ENCODE data around the gene BPIFB3. TPM values are rescaled to one million over a fixed set of nuclear protein-coding genes. Genes with fewer than 3 reads are reported as not detected.
"Not testable (repeated sequence)": the region's sequence is repeated elsewhere in the genome, so short reads cannot be mapped to it uniquely, and the experiment has no call there.

BPIFB3 gene
- total RNA-seq, 1 experiment from 2014 or later = not detected

- no peaks in the 10 kb centered on the region for H3K9me3 ChIP-seq (ENCODE audit: low read length)
- no peak overlapping the region for H3K9ac ChIP-seq (ENCODE audit: low read length)
- H3K4me3 ChIP-seq (ENCODE audit: low read length) = no peak overlapping the region
- H3K27me3 ChIP-seq (ENCODE audit: low read length) = no peaks in the 10 kb centered on the region
- DNase-seq = peak; percentile 47
- H3K79me2 ChIP-seq (ENCODE audit: low read length) = no peaks in the 10 kb centered on the region
- no peaks in the 10 kb centered on the region for H3K9me2 ChIP-seq (replicated peaks; ENCODE audit: insufficient read depth, low read length)
- no peak overlapping the region for H2AFZ ChIP-seq (ENCODE audit: low read length)
- no peaks in the 10 kb centered on the region; the same call in 1 of the 2 replicates for H4K20me1 ChIP-seq (ENCODE audit: insufficient read depth, low read depth, low read length)
- H3K27ac ChIP-seq (ENCODE audit: low read length) = no peak overlapping the region
- H3K36me3 ChIP-seq (ENCODE audit: insufficient read depth, low read length) = no peaks in the 10 kb centered on the region
- H3K4me1 ChIP-seq (ENCODE audit: low read length) = no peaks in the 10 kb centered on the region
- no peak overlapping the region for H3K4me2 ChIP-seq (ENCODE audit: low read depth, low read length, poor library complexity, severe bottlenecking)
Measured at GRCh38 chr20:33099843-33100538, 46.3 kb downstream of the BPIFB3 start.

DNA sequence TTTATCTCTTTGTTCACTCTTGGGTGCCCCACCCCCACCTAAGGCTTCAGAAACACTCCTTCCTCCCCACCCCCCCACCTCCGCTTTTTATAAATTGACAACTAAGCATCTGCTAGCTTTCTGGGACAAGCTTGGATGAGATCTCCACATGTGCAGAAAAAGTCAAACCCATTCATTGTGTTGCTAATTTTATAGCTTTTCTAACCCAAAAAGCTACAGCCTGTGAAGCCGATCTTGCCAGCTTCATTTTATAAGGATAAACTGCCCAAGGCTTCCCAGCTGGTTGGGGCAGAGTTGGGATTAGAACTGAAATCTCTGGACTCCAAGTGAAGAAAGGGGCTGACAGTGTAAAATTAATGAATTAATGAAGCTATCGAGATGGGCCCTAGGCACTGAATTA lies 49.9 kb downstream of the BPIFB3 start:
- Histone ChIP-seq H3K4me1 (ENCODE audit: low read length) (no peaks in the 10 kb centered on the region), H4K20me1 (ENCODE audit: insufficient read depth, low read depth, low read length) (no peaks in the 10 kb centered on the region), H3K27me3 (ENCODE audit: low read length) (no peaks in the 10 kb centered on the region), H3K9ac (ENCODE audit: low read length) (no peak overlapping the region), H3K4me2 (ENCODE audit: low read depth, low read length, poor library complexity, severe bottlenecking) (no peak overlapping the region), H3K79me2 (ENCODE audit: low read length) (no peaks in the 10 kb centered on the region), H3K9me2 (replicated peaks; ENCODE audit: insufficient read depth, low read length) (no peaks in the 10 kb centered on the region), H3K9me3 (ENCODE audit: low read length) (no peaks in the 10 kb centered on the region), H2AFZ (ENCODE audit: low read length) (no peak overlapping the region), H3K4me3 (ENCODE audit: low read length) (no peak overlapping the region), H3K27ac (ENCODE audit: low read length) (no peak overlapping the region), H3K36me3 (ENCODE audit: insufficient read depth, low read length) (no peaks in the 10 kb centered on the region)
- DNase-seq = no peak

DNA sequence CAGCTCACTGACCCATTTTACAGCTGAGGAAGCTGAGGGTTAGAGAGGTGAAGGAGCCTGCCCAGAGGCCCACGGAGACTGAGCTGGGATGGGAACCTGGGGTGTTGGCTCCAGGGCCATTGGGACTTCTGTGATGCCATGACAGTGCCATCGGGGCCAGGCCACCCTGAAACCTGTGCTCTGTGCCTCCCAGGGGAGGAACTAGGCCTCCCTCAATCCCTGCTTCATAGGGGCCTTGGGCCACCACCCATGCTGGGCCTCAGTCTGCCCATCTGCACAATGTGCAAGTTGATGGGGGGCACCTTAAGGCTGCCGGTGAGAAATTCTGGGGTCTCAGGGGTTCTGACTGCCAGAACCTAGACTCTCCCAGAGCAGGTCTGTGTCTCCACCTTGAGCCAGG lies 50.6 kb downstream of the BPIFB3 start:
- no peaks in the 10 kb centered on the region for H3K27me3 ChIP-seq (ENCODE audit: low read length)

DNA sequence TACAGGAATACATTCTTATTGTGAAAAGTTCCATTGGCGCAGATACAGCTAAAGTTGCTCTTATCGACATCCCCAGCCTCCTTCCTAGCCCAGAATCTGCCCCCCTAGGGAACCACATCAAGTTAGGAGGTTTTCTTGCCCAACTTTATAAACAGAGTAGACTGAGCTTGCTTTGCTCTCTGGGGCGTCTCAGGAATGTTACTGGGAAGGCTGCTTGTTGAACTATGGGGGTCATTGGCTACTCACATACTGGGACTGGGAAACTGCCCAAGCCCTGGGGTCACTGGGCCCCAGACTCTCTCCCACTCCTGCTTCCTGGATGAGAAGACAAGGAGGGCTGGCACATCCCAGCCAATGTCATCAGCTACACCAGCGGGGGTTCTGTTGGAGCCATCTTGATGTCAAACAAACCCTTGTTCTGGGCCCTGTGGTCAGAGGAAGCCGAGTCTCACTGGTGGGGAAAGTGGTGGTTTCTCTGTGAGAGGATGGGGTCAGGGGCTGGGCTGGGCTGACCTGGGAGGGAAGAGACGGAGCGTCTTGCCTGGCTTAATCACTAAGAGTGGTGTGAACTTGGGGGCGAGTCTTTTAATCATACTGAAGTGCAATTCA lies 51.7 kb downstream of the BPIFB3 start:
- Histone ChIP-seq H4K20me1 (ENCODE audit: insufficient read depth, low read depth, low read length) (no peaks in the 10 kb centered on the region), H3K9me3 (ENCODE audit: low read length) (no peaks in the 10 kb centered on the region), H3K36me3 (ENCODE audit: insufficient read depth, low read length) (no peaks in the 10 kb centered on the region), H3K4me1 (ENCODE audit: low read length) (no peaks in the 10 kb centered on the region), H2AFZ (ENCODE audit: low read length) (no peak overlapping the region), H3K27ac (ENCODE audit: low read length) (no peak overlapping the region), H3K9me2 (replicated peaks; ENCODE audit: insufficient read depth, low read length) (no peaks in the 10 kb centered on the region), H3K27me3 (ENCODE audit: low read length) (no peaks in the 10 kb centered on the region), H3K9ac (ENCODE audit: low read length) (no peak overlapping the region), H3K79me2 (ENCODE audit: low read length) (no peaks in the 10 kb centered on the region), H3K4me2 (ENCODE audit: low read depth, low read length, poor library complexity, severe bottlenecking) (no peak overlapping the region), H3K4me3 (ENCODE audit: low read length) (no peak overlapping the region)
- DNase-seq = no peak

More for the DNA sequence above, 50.6 kb downstream of the BPIFB3 start:
- no peak for DNase-seq
- Histone ChIP-seq H3K9me2 (replicated peaks; ENCODE audit: insufficient read depth, low read length) (no peaks in the 10 kb centered on the region), H3K9ac (ENCODE audit: low read length) (no peak overlapping the region), H3K4me2 (ENCODE audit: low read depth, low read length, poor library complexity, severe bottlenecking) (no peak overlapping the region), H4K20me1 (ENCODE audit: insufficient read depth, low read depth, low read length) (no peaks in the 10 kb centered on the region), H3K4me1 (ENCODE audit: low read length) (no peaks in the 10 kb centered on the region), H3K9me3 (ENCODE audit: low read length) (no peaks in the 10 kb centered on the region), H2AFZ (ENCODE audit: low read length) (no peak overlapping the region), H3K79me2 (ENCODE audit: low read length) (no peaks in the 10 kb centered on the region), H3K27ac (ENCODE audit: low read length) (no peak overlapping the region), H3K36me3 (ENCODE audit: insufficient read depth, low read length) (no peaks in the 10 kb centered on the region), H3K4me3 (ENCODE audit: low read length) (no peak overlapping the region)

GRCh38 chr20:33106058-33106620 lies 52.4 kb downstream of the BPIFB3 start:
- H3K9me2 ChIP-seq (replicated peaks; ENCODE audit: insufficient read depth, low read length); H3K9me3 ChIP-seq (ENCODE audit: low read length); H3K4me1 ChIP-seq (ENCODE audit: low read length); H3K4me3 ChIP-seq (ENCODE audit: low read length); H3K4me2 ChIP-seq (ENCODE audit: low read depth, low read length, poor library complexity, severe bottlenecking); H3K27ac ChIP-seq (ENCODE audit: low read length); H3K27me3 ChIP-seq (ENCODE audit: low read length); H4K20me1 ChIP-seq (ENCODE audit: insufficient read depth, low read depth, low read length); DNase-seq; H2AFZ ChIP-seq (ENCODE audit: low read length); H3K9ac ChIP-seq (ENCODE audit: low read length); H3K79me2 ChIP-seq (ENCODE audit: low read length); H3K36me3 ChIP-seq (ENCODE audit: insufficient read depth, low read length): not testable (repeated sequence)

- no peaks in the 10 kb centered on the region for H3K9me2 ChIP-seq (replicated peaks; ENCODE audit: insufficient read depth, low read length)
- no peaks in the 10 kb centered on the region for H3K4me1 ChIP-seq (ENCODE audit: low read length)
- H3K79me2 ChIP-seq (ENCODE audit: low read length) = no peaks in the 10 kb centered on the region
- H4K20me1 ChIP-seq (ENCODE audit: insufficient read depth, low read depth, low read length) = no peaks in the 10 kb centered on the region
- H3K27me3 ChIP-seq (ENCODE audit: low read length) = no peaks in the 10 kb centered on the region
- no peak overlapping the region for H3K9ac ChIP-seq (ENCODE audit: low read length)
- no peak overlapping the region for H2AFZ ChIP-seq (ENCODE audit: low read length)
- no peak overlapping the region for H3K27ac ChIP-seq (ENCODE audit: low read length)
- H3K4me2 ChIP-seq (ENCODE audit: low read depth, low read length, poor library complexity, severe bottlenecking) = no peak overlapping the region
- no peak overlapping the region for H3K4me3 ChIP-seq (ENCODE audit: low read length)
- no peak for DNase-seq
- H3K36me3 ChIP-seq (ENCODE audit: insufficient read depth, low read length) = no peaks in the 10 kb centered on the region
- H3K9me3 ChIP-seq (ENCODE audit: low read length) = no peaks in the 10 kb centered on the region
Measured at GRCh38 chr20:33108661-33109060, 55.0 kb downstream of the BPIFB3 start.

- DNase-seq = no peak
- Histone ChIP-seq H3K9me2 (replicated peaks; ENCODE audit: insufficient read depth, low read length) (no peaks in the 10 kb centered on the region), H2AFZ (ENCODE audit: low read length) (no peak overlapping the region), H3K79me2 (ENCODE audit: low read length) (no peaks in the 10 kb centered on the region), H4K20me1 (ENCODE audit: insufficient read depth, low read depth, low read length) (no peaks in the 10 kb centered on the region), H3K4me3 (ENCODE audit: low read length) (no peak overlapping the region), H3K9me3 (ENCODE audit: low read length) (no peaks in the 10 kb centered on the region), H3K36me3 (ENCODE audit: insufficient read depth, low read length) (no peaks in the 10 kb centered on the region), H3K4me2 (ENCODE audit: low read depth, low read length, poor library complexity, severe bottlenecking) (no peak overlapping the region), H3K27ac (ENCODE audit: low read length) (no peak overlapping the region), H3K27me3 (ENCODE audit: low read length) (no peaks in the 10 kb centered on the region), H3K4me1 (ENCODE audit: low read length) (no peaks in the 10 kb centered on the region), H3K9ac (ENCODE audit: low read length) (no peak overlapping the region)
Measured at GRCh38 chr20:33110147-33110825, 56.6 kb downstream of the BPIFB3 start.

DNA sequence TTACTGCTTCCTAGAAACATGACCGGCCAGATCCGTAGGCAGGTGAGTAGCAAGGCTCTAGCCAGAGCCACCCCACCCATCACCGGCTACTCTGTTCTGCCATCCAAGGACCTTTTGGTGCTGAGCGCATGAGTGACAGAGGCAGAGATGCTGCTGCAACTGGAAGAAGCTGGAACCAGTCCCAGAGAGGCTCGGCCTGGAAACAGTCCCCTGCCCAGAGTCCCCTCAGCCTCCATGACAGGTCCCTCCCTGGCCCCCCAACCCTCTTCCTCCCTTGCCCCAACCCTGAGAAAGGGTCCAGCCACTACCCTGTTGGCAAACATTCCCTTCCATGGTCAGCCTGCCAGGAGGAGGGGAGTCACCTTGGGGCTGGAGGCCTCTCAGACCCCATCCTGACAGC lies 57.6 kb downstream of the BPIFB3 start:
- Histone ChIP-seq H4K20me1 (ENCODE audit: insufficient read depth, low read depth, low read length) (no peaks in the 10 kb centered on the region), H2AFZ (ENCODE audit: low read length) (no peak overlapping the region), H3K4me2 (ENCODE audit: low read depth, low read length, poor library complexity, severe bottlenecking) (no peak overlapping the region), H3K36me3 (ENCODE audit: insufficient read depth, low read length) (no peaks in the 10 kb centered on the region), H3K9ac (ENCODE audit: low read length) (no peak overlapping the region), H3K27me3 (ENCODE audit: low read length) (no peaks in the 10 kb centered on the region), H3K9me3 (ENCODE audit: low read length) (no peaks in the 10 kb centered on the region), H3K9me2 (replicated peaks; ENCODE audit: insufficient read depth, low read length) (no peaks in the 10 kb centered on the region), H3K4me3 (ENCODE audit: low read length) (no peak overlapping the region), H3K79me2 (ENCODE audit: low read length) (no peaks in the 10 kb centered on the region), H3K4me1 (ENCODE audit: low read length) (no peaks in the 10 kb centered on the region), H3K27ac (ENCODE audit: low read length) (no peak overlapping the region)
- DNase-seq = no peak

All from Karpas-422 (cell line).